M059J (cell line): ENCODE data around the gene SMIM10L2A. TPM values are rescaled to one million over a fixed set of nuclear protein-coding genes. Genes with fewer than 3 reads are reported as not detected.
"Not testable (repeated sequence)": the region's sequence is repeated elsewhere in the genome, so short reads cannot be mapped to it uniquely, and the experiment has no call there.

Source experiments
- DNase-seq: peaks from one replicate; pipeline ENCODE4 v3.0.0-alpha.2; 2012; ENCODE audit warnings: low read depth
- total RNA-seq: library from RNA; depleted of rRNA; stranded (reverse); fragments of >200 nt; shearing (Covaris generic); gene quantifications from 2 replicates; pipeline ENCODE4 v1.2.3, GENCODE V29; 2014; rRNA removed

SMIM10L2A gene
- total RNA-seq, 1 experiment from 2014 or later: 0.07 TPM

DNA sequence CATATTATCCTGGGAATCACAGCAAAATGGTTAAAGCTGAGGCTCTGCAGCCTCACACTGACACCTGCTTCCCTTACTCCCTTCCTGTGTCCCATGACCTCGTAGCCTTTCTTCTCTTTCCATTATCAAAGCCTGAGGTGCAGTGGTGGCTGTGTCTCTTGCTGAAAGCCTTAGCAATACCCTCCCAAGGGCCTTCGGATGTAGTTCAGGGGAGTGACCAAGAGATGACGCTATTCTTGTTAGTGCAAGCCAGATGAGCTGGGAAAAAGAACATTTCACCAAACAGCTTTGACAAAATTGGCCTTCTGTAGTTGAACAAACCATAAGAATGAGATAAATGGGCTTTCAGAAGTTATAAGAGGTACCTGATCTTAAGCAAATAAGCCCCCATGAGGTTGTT is 31.6 kb downstream of the SMIM10L2A start:
- DNase-seq: no peak

DNA sequence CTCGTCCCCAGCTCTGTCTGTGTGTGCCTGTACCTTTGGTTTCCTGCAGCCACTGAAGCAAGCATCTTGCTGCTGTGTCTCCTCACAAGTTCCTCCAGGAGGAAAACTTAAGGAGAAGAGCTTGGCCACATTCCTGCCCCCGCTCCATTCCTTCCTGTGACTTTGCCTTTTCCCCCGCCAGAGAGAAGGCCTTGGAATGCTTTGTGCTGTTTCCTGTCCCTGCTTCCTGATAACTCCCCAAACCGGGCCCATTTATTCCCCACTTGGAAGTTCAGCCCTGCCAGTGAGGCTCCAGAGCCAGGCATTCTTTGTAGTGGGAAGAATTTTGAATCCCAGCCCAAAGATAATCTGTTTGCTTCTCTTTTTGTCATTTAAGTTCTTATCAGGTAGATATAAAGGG is 33.1 kb downstream of the SMIM10L2A start:
- no peak for DNase-seq

DNA sequence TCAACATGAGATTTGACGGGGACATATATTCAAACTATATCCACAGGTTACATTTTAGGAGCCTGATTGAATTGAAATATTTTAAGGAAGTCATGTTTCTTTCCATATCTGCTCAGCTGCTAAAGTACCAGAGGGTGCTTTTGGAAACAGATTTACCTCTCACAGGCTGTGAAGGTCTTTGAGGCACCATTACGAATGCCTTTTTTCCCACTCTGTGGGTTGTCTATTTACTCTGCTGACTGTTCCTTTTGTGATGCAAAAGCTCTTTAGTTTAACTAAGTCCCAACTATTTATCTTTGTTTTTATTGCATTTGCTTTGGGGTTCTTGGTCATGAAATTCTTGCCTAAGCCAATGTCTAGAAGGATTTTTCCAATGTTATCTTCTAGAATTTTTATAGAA is 40.0 kb downstream of the SMIM10L2A start:
- not testable (repeated sequence) for DNase-seq

DNA sequence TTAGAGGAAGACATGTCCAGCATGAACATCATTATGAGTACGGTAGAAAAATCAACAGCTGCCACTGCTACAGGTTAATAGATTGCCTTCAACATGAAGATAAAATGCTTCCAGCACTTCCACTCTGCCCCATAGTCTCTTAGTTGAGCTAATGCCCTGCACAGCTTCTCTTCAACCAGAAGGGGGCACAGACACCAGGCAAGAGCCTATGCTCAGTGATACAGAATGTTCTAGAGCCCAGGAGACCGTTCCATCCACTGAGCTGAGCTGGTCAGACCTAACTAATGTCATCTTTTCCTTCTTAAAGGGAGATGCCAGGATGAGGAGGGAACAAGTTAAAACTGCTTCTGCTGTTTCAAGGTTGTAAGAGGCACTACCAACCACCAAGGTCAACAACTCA is 42.2 kb downstream of the SMIM10L2A start:
- peak; percentile 10 for DNase-seq

DNA sequence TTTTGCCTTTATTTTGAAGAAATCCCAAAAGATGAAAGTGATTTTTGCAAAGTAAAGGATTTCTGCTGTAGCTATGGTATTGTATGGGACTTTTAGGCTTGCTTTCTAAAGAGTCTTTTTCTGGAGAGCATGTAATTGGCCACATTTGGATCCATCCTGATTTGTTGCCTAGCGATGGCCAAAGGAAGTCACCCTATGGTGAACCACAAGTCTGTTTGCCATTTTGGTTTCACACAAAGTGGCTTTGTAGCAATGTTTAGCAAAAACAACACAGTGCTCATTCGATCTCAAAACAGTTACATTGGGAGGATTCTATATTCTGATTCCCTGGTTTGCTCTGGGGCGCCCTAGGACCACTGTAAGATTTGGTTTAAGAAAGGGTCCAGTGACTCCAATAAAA is 54.6 kb downstream of the SMIM10L2A start:
- no peak for DNase-seq

DNA sequence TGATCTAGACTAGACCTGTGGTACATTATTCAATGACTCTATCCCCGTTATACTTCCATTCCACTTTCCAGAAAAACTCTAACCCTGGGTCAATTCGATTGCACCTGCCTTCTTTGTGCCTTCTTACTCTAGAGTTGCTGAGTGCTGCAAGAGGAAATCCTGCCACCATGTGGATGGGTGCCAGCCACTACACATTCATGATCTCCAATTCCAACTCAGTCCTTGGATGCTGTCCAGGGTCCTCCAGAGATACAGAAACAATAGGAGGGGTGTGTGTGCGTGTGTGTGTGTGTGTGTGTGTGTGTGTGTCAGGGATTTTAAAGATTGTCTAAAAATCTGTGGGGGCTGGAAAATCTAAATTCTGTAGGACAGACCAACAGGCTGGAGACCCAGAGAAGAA is 55.8 kb downstream of the SMIM10L2A start:
- DNase-seq: peak; percentile 81

Other genes starting within 250 kb of the SMIM10L2A start
- gene ETDA, start 169.9 kb upstream of the SMIM10L2A start, total RNA-seq: not detected in 2 replicates
- gene ETDC, start 112.5 kb upstream of the SMIM10L2A start, total RNA-seq: not detected in 2 replicates
- 6.9 and 16.0 TPM in 2 replicates for gene ZNF75D, start 77.8 kb upstream of the SMIM10L2A start, total RNA-seq
- 7.6 and 8.6 TPM in 2 replicates for gene ZNF449, start 77.1 kb upstream of the SMIM10L2A start, total RNA-seq
- 4.7 and 5.8 TPM in 2 replicates for gene INTS6L, start 98.7 kb downstream of the SMIM10L2A start, total RNA-seq